HG02884 (cell line): ENCODE data around the gene AIMP1.
A peak's percentile ranks its signal among the peaks of the same experiment; 100 is the strongest.

Experiments used
- ATAC-seq: cut with Tn5 transposase; IDR thresholded peaks from one replicate; pipeline ENCODE4 v1.9.1; 2021; ENCODE audit warnings: mild to moderate bottlenecking, moderate library complexity; ENCODE audit not compliant: unreplicated experiment

AIMP1 gene

GRCh38 chr4:106315968-106316772 is at the start of gene AIMP1, which contains the start of gene TBCK:
Gene AIMP1 (plus strand): TSS chr4:106316550. CDS start chr4:106325010, 8,460 bp downstream.
Gene TBCK (minus strand): TSS chr4:106316209. CDS start chr4:106308960, 7,249 bp downstream.
- peak; percentile 81 for ATAC-seq

- no peak for ATAC-seq
These were observed 47.6 kb upstream of the AIMP1 start for GRCh38 chr4:106268786-106269185.

GRCh38 chr4:106269711-106270110 is 46.6 kb upstream of the AIMP1 start:
- no peak for ATAC-seq

- no peak for ATAC-seq
These were observed 45.6 kb upstream of the AIMP1 start for GRCh38 chr4:106270736-106271135.

- no peak for ATAC-seq
These were observed 42.5 kb upstream of the AIMP1 start for GRCh38 chr4:106273831-106274230.

- no peak for ATAC-seq
These were observed 39.1 kb upstream of the AIMP1 start for GRCh38 chr4:106277140-106277675.

GRCh38 chr4:106284227-106284626 is 32.1 kb upstream of the AIMP1 start:
- no peak for ATAC-seq

- no peak for ATAC-seq
These were observed 29.7 kb upstream of the AIMP1 start for GRCh38 chr4:106286611-106287010.

- no peak for ATAC-seq
These were observed 28.9 kb upstream of the AIMP1 start for GRCh38 chr4:106287353-106287969.

GRCh38 chr4:106289737-106290136 is 26.6 kb upstream of the AIMP1 start:
- no peak for ATAC-seq

- ATAC-seq, result no peak
These were observed 24.7 kb upstream of the AIMP1 start for GRCh38 chr4:106291678-106292077.

GRCh38 chr4:106294062-106294461 is 22.3 kb upstream of the AIMP1 start:
- no peak for ATAC-seq

GRCh38 chr4:106297245-106298035 is 18.9 kb upstream of the AIMP1 start:
- ATAC-seq, result no peak

GRCh38 chr4:106299977-106300376 is 16.4 kb upstream of the AIMP1 start:
- no peak for ATAC-seq

- ATAC-seq, result no peak
These were observed 14.8 kb upstream of the AIMP1 start for GRCh38 chr4:106301393-106302061.

- no peak for ATAC-seq
These were observed 14.3 kb upstream of the AIMP1 start for GRCh38 chr4:106302062-106302438.

- no peak for ATAC-seq
These were observed 12.6 kb upstream of the AIMP1 start for GRCh38 chr4:106303548-106304281.

- ATAC-seq, result no peak
These were observed 11.7 kb upstream of the AIMP1 start for GRCh38 chr4:106304632-106305031.

- ATAC-seq, result no peak
These were observed 10.8 kb upstream of the AIMP1 start for GRCh38 chr4:106305435-106306055.

GRCh38 chr4:106306561-106306960 is 9.8 kb upstream of the AIMP1 start:
- ATAC-seq, result no peak
